ENCODE measurements around the gene SCN9A. TPM values are rescaled to one million over a fixed set of nuclear protein-coding genes. Genes with fewer than 3 reads are reported as not detected.

The SCN9A gene
- total RNA-seq, 1 experiment from 2014 or later = not detected

DNA sequence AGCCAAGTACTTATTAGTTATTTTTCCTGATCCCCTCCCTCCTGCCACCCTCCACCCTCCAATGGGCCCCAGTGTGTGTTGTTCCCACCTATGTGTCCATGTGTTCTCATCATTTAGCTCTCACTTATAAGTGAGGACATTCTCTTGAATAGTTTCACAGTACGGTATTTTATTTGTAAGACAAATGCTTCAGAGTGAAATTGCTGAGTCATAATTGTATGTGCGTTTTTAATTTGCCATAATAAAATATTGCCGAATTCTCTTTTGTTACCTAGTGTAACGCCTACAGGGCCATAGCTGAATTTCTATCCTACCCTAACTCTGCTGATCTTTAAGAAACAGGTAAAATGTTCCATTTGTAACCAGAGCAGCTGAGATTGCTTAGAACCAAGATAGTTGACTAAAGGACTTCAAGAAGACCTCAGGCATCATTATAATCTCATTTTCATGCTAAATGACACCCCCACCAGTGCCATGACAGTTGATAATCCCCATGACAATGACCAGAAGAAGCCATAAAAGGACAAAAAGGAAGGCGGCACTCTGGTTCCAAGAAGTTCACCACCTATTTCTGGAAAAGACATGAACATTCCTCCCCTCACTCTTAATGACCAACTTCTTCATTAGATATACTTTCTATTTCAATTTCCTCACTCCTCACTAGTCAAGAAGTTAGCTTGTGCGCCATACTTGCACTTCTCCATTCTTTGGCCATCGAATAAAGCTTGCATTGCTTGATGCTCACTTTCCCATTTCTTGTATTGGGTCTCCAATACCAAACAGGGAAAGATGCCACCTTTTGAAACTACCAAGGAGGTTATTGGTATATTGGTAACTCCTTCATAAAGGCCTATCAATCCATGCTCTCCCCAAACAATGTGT is 18.4 kb downstream of the SCN9A start:
- H2AFZ ChIP-seq (ENCODE audit: low read length) = no peak overlapping the region
- no peak for DNase-seq
- no peaks in the 10 kb centered on the region for H3K36me3 ChIP-seq (ENCODE audit: insufficient read depth, low read length)
- no peaks in the 10 kb centered on the region for H3K27me3 ChIP-seq (ENCODE audit: low read length)
- no peak overlapping the region for H3K4me3 ChIP-seq (ENCODE audit: low read length)
- no peak overlapping the region for H3K9ac ChIP-seq (ENCODE audit: low read length)
- H3K9me3 ChIP-seq (ENCODE audit: low read length) = no peaks in the 10 kb centered on the region
- H3K4me1 ChIP-seq (ENCODE audit: low read length) = peaks cover 8% of the 10 kb centered on the region; the same call in 1 of the 2 replicates
- no peak overlapping the region for H3K27ac ChIP-seq (ENCODE audit: low read length)
- no peaks in the 10 kb centered on the region for H4K20me1 ChIP-seq (ENCODE audit: insufficient read depth, low read depth, low read length)
- no peak overlapping the region for H3K4me2 ChIP-seq (ENCODE audit: low read depth, low read length, poor library complexity, severe bottlenecking)
- no peaks in the 10 kb centered on the region for H3K79me2 ChIP-seq (ENCODE audit: low read length)
- H3K9me2 ChIP-seq (replicated peaks; ENCODE audit: insufficient read depth, low read length) = no peaks in the 10 kb centered on the region

DNA sequence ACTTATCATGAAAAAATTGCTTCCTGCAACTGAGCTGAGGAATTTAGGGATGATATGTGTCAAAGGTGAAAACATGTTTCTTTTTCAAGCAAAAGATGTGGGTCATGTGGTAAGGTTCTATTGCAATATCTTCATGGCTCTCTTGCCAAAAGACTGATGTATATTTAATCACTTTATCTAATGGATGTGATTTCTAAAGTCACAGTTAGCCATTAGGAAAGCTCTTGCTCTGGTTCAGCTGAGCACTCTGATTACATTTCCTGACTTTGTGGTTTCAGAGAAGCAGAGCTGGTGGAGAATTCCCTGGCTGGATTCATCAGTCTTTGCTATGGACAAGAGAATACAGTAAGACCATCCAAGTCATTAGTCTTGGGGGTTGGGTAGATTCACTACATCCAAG is 24.4 kb downstream of the SCN9A start:
- H2AFZ ChIP-seq (ENCODE audit: low read length) = no peak overlapping the region
- no peak overlapping the region for H3K9ac ChIP-seq (ENCODE audit: low read length)
- no peaks in the 10 kb centered on the region for H3K9me2 ChIP-seq (replicated peaks; ENCODE audit: insufficient read depth, low read length)
- no peak for DNase-seq
- H3K4me2 ChIP-seq (ENCODE audit: low read depth, low read length, poor library complexity, severe bottlenecking) = no peak overlapping the region
- no peaks in the 10 kb centered on the region for H3K27me3 ChIP-seq (ENCODE audit: low read length)
- no peaks in the 10 kb centered on the region for H3K9me3 ChIP-seq (ENCODE audit: low read length)
- no peaks in the 10 kb centered on the region for H3K4me1 ChIP-seq (ENCODE audit: low read length)
- no peak overlapping the region for H3K27ac ChIP-seq (ENCODE audit: low read length)
- H3K4me3 ChIP-seq (ENCODE audit: low read length) = no peak overlapping the region
- H3K79me2 ChIP-seq (ENCODE audit: low read length) = no peaks in the 10 kb centered on the region
- H3K36me3 ChIP-seq (ENCODE audit: insufficient read depth, low read length) = no peaks in the 10 kb centered on the region
- H4K20me1 ChIP-seq (ENCODE audit: insufficient read depth, low read depth, low read length) = no peaks in the 10 kb centered on the region

DNA sequence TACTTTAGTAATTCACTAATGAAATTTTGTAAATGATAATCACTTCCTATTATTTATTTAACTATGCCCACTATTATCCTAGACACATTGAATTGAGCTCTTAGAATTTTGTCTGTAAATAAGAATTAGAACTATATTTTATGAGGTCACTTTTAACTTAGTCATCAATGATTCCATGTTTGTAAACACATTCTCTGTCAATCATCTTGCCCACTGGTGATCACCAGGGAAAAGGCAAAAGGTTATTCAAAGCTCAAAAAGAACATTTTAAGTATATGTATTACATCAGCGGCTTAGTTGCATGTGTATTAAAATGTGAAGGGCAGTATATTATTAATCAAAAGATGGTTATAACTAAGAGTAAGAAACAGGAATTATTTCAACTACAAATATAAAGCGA is 25.2 kb downstream of the SCN9A start:
- H3K4me3 ChIP-seq (ENCODE audit: low read length) = no peak overlapping the region
- no peaks in the 10 kb centered on the region for H3K27me3 ChIP-seq (ENCODE audit: low read length)
- no peaks in the 10 kb centered on the region for H3K9me2 ChIP-seq (replicated peaks; ENCODE audit: insufficient read depth, low read length)
- H3K79me2 ChIP-seq (ENCODE audit: low read length) = no peaks in the 10 kb centered on the region
- no peak for DNase-seq
- H2AFZ ChIP-seq (ENCODE audit: low read length) = no peak overlapping the region
- no peak overlapping the region for H3K4me2 ChIP-seq (ENCODE audit: low read depth, low read length, poor library complexity, severe bottlenecking)
- no peak overlapping the region for H3K9ac ChIP-seq (ENCODE audit: low read length)
- no peak overlapping the region for H3K27ac ChIP-seq (ENCODE audit: low read length)
- no peaks in the 10 kb centered on the region for H3K4me1 ChIP-seq (ENCODE audit: low read length)
- H3K36me3 ChIP-seq (ENCODE audit: insufficient read depth, low read length) = no peaks in the 10 kb centered on the region
- no peaks in the 10 kb centered on the region for H4K20me1 ChIP-seq (ENCODE audit: insufficient read depth, low read depth, low read length)
- H3K9me3 ChIP-seq (ENCODE audit: low read length) = no peaks in the 10 kb centered on the region

DNA sequence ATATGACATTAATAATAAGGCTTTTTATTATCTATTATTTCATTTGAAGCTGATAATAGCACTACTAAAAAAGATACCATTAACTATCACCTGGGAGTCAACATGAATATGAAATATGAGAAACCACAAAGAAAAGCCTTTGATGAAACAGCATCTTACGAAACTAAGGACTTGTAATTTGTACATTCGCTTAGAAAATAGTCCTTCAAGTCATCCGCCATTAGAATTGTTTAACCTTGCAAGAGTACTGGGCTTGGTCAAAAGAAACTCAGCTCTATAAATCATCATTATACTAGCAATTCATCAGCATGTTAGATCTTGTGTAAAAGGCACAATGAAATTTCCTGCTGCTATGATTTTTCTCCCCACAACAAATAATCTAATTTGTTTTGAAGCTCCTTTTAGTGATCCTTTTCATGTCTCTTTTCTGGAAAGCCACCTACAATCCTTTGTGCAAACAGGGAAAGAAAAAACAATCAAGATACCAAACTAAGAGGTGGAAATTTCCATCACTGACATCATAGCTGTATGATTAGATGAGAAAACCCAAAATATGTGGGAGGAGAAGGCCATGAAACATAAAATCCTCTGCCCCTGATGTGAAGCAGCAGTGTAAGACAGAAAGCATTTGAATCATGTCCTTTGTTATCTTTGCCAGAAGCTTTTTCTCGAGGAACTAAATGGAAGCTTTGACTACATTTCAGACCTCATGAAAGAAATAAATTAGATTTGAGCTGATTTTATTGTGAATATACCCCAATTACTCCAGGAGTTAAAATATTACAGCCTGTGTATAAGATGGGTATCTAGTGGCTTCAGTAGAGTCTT is 31.2 kb downstream of the SCN9A start:
- H3K27me3 ChIP-seq (ENCODE audit: low read length) = no peaks in the 10 kb centered on the region
- no peak overlapping the region for H3K4me2 ChIP-seq (ENCODE audit: low read depth, low read length, poor library complexity, severe bottlenecking)
- peak; percentile 46 for DNase-seq
- no peaks in the 10 kb centered on the region for H3K9me3 ChIP-seq (ENCODE audit: low read length)
- no peaks in the 10 kb centered on the region for H3K9me2 ChIP-seq (replicated peaks; ENCODE audit: insufficient read depth, low read length)
- H3K4me3 ChIP-seq (ENCODE audit: low read length) = no peak overlapping the region
- no peaks in the 10 kb centered on the region for H4K20me1 ChIP-seq (ENCODE audit: insufficient read depth, low read depth, low read length)
- no peaks in the 10 kb centered on the region for H3K79me2 ChIP-seq (ENCODE audit: low read length)
- H3K36me3 ChIP-seq (ENCODE audit: insufficient read depth, low read length) = no peaks in the 10 kb centered on the region
- peaks cover 35% of the 10 kb centered on the region for H3K4me1 ChIP-seq (ENCODE audit: low read length)
- H3K27ac ChIP-seq (ENCODE audit: low read length) = no peak overlapping the region
- peak overlapping the region; percentile 64; the same call in 1 of the 2 replicates for H2AFZ ChIP-seq (ENCODE audit: low read length)
- H3K9ac ChIP-seq (ENCODE audit: low read length) = no peak overlapping the region

DNA sequence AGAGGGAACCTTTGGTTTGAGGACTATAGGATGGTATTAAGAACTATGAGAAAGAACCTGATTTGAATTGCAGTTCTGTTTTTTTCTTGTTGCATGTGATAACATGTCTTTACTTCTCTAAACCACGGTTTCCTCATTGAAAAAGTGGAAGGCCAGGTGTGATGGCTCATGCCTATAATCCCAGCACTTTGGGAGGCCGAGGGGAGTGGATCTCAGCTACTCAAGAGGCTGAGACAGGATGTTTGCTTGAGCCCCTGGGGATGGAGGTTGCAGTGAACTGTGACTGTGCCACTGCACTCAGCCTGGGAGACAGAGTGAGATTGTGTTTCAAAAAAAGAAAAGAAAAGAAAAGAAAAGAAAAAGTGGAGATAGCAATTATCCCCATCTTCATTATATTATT is 32.3 kb downstream of the SCN9A start:
- peak; percentile 78 for DNase-seq
- H3K9me2 ChIP-seq (replicated peaks; ENCODE audit: insufficient read depth, low read length) = no peaks in the 10 kb centered on the region
- H3K27me3 ChIP-seq (ENCODE audit: low read length) = no peaks in the 10 kb centered on the region
- H4K20me1 ChIP-seq (ENCODE audit: insufficient read depth, low read depth, low read length) = no peaks in the 10 kb centered on the region
- H3K4me2 ChIP-seq (ENCODE audit: low read depth, low read length, poor library complexity, severe bottlenecking) = peak overlapping the region; percentile 41
- H3K79me2 ChIP-seq (ENCODE audit: low read length) = no peaks in the 10 kb centered on the region
- H3K9ac ChIP-seq (ENCODE audit: low read length) = no peak overlapping the region
- peaks cover 35% of the 10 kb centered on the region for H3K4me1 ChIP-seq (ENCODE audit: low read length)
- no peak overlapping the region for H2AFZ ChIP-seq (ENCODE audit: low read length)
- no peak overlapping the region for H3K4me3 ChIP-seq (ENCODE audit: low read length)
- no peaks in the 10 kb centered on the region for H3K9me3 ChIP-seq (ENCODE audit: low read length)
- no peaks in the 10 kb centered on the region for H3K36me3 ChIP-seq (ENCODE audit: insufficient read depth, low read length)
- H3K27ac ChIP-seq (ENCODE audit: low read length) = peak overlapping the region; percentile 18; the same call in 1 of the 2 replicates

- Histone ChIP-seq H3K27ac (ENCODE audit: low read length) (no peak overlapping the region), H3K4me1 (ENCODE audit: low read length) (peaks cover 35% of the 10 kb centered on the region), H2AFZ (ENCODE audit: low read length) (no peak overlapping the region)
Observed at GRCh38 chr2:166341426-166341825, 34.3 kb downstream of the SCN9A start.

DNA sequence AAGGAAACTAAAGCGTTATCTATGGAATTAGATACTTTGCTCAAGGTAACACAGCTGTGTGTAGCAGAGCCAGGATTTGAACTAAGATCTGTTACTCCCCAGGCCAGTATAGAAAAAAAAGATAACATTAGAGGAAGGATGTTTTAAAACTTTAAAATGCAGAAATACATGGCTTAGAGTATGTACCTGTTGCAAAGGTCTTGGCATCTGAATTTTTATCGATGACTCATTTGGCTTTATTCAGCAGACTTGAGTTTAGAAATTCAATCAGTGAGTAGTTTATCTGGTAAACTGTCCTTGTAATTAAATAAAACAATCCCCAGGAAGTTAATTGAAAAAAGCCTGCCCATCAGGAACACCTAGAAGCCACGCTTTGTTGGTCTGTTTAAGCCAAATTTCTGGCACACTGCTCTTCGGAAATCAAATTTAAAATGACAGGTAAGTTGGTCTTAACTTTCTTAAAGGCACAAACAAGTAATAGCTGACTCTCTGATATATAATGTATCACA is 36.9 kb downstream of the SCN9A start:
- Histone ChIP-seq H3K9me2 (replicated peaks; ENCODE audit: insufficient read depth, low read length) (no peaks in the 10 kb centered on the region), H3K9ac (ENCODE audit: low read length) (no peak overlapping the region), H3K36me3 (ENCODE audit: insufficient read depth, low read length) (no peaks in the 10 kb centered on the region), H3K4me1 (ENCODE audit: low read length) (peaks cover 26% of the 10 kb centered on the region), H3K27me3 (ENCODE audit: low read length) (no peaks in the 10 kb centered on the region), H3K4me3 (ENCODE audit: low read length) (no peak overlapping the region), H3K79me2 (ENCODE audit: low read length) (no peaks in the 10 kb centered on the region), H3K4me2 (ENCODE audit: low read depth, low read length, poor library complexity, severe bottlenecking) (no peak overlapping the region), H3K9me3 (ENCODE audit: low read length) (no peaks in the 10 kb centered on the region), H4K20me1 (ENCODE audit: insufficient read depth, low read depth, low read length) (no peaks in the 10 kb centered on the region), H3K27ac (ENCODE audit: low read length) (no peak overlapping the region), H2AFZ (ENCODE audit: low read length) (no peak overlapping the region)
- no peak for DNase-seq

More at GRCh38 chr2:166341426-166341825, 34.3 kb downstream of the SCN9A start:
- Histone ChIP-seq H3K79me2 (ENCODE audit: low read length) (no peaks in the 10 kb centered on the region), H3K4me3 (ENCODE audit: low read length) (no peak overlapping the region), H3K9me2 (replicated peaks; ENCODE audit: insufficient read depth, low read length) (no peaks in the 10 kb centered on the region), H3K9me3 (ENCODE audit: low read length) (no peaks in the 10 kb centered on the region), H4K20me1 (ENCODE audit: insufficient read depth, low read depth, low read length) (no peaks in the 10 kb centered on the region), H3K4me2 (ENCODE audit: low read depth, low read length, poor library complexity, severe bottlenecking) (no peak overlapping the region), H3K9ac (ENCODE audit: low read length) (no peak overlapping the region), H3K36me3 (ENCODE audit: insufficient read depth, low read length) (no peaks in the 10 kb centered on the region), H3K27me3 (ENCODE audit: low read length) (no peaks in the 10 kb centered on the region)
- DNase-seq = no peak

GRCh38 chr2:166337932-166338331 is 37.8 kb downstream of the SCN9A start:
- Histone ChIP-seq H3K4me2 (ENCODE audit: low read depth, low read length, poor library complexity, severe bottlenecking) (no peak overlapping the region), H2AFZ (ENCODE audit: low read length) (no peak overlapping the region), H3K9me3 (ENCODE audit: low read length) (no peaks in the 10 kb centered on the region), H3K9me2 (replicated peaks; ENCODE audit: insufficient read depth, low read length) (no peaks in the 10 kb centered on the region), H3K27ac (ENCODE audit: low read length) (no peak overlapping the region), H3K9ac (ENCODE audit: low read length) (no peak overlapping the region), H3K4me3 (ENCODE audit: low read length) (no peak overlapping the region), H3K79me2 (ENCODE audit: low read length) (no peaks in the 10 kb centered on the region), H3K36me3 (ENCODE audit: insufficient read depth, low read length) (no peaks in the 10 kb centered on the region), H3K4me1 (ENCODE audit: low read length) (peaks cover 18% of the 10 kb centered on the region), H3K27me3 (ENCODE audit: low read length) (no peaks in the 10 kb centered on the region), H4K20me1 (ENCODE audit: insufficient read depth, low read depth, low read length) (no peaks in the 10 kb centered on the region)
- no peak for DNase-seq

Measured in Karpas-422 (cell line).